A549 (cell line): ENCODE measurements around the gene ZNF20. TPM values are rescaled to one million over a fixed set of nuclear protein-coding genes. Genes with fewer than 3 reads are reported as not detected.

Experiments
- ATAC-seq, 2 experiments: fragments of 200-7000 bp in 1 of 2; fragments of >200 bp in 1 of 2; cut with Nextera tagmentation in 1 of 2; cut with Tn5 transposase in 1 of 2; 3 replicates each; pipeline versions ENCODE4 v1.8.0 to v1.9.1; 2018 to 2020; ENCODE audit warnings: mild to moderate bottlenecking in 1 of 2, moderate library complexity in 1 of 2
- CTCF ChIA-PET: fragments of 300-600 bp; sonication (Branson Sonifier 250); formaldehyde crosslinking; extraction: SDS; loops from one replicate; lab custom pipeline; 2021; ENCODE audit warnings: antibody characterized with exemption, inconsistent platforms; lab: Yijun Ruan, JAX
- POLR2A ChIA-PET: fragments of 350-600 bp; formaldehyde crosslinking; extraction: SDS; loops from one replicate; lab custom pipeline; 2021; ENCODE audit warnings: antibody characterized with exemption, inconsistent platforms; lab: Yijun Ruan, JAX
- DNase-seq, 2 experiments: peaks; one replicate each; pipeline versions ENCODE4 v3.0.0 to v3.0.0-alpha.2; 2011 to 2016; ENCODE audit warnings: low read depth in 1 of 2, low spot score in 1 of 2
- FAIRE-seq: peaks from 2 replicates; lab custom pipeline; 2011; peaks lifted over from hg19 to GRCh38; lab: Jason Lieb, UNC
- H3K27ac ChIP-seq, 2 experiments: fragments of >200 bp; sonication (Bioruptor Twin); formaldehyde crosslinking; 3 replicates each; pipeline ENCODE4 v1.5.1; 2016 to 2017
- H3K4me1 ChIP-seq: fragments of >200 bp; sonication (Bioruptor Twin); formaldehyde crosslinking; 3 replicates; pipeline ENCODE4 v1.6.1; 2016
- H3K4me2 ChIP-seq: fragments of >200 bp; sonication (Bioruptor Twin); formaldehyde crosslinking; 3 replicates; pipeline ENCODE4 v1.6.1; 2016
- H3K4me3 ChIP-seq: fragments of >200 bp; sonication (Bioruptor Twin); formaldehyde crosslinking; 3 replicates; pipeline ENCODE4 v1.5.1; 2016
- H3K9me3 ChIP-seq: fragments of >200 bp; sonication (Bioruptor Twin); formaldehyde crosslinking; 3 replicates; pipeline ENCODE4 v1.6.1; 2016
- BHLHE40 ChIP-seq: IDR thresholded peaks from 2 replicates; pipeline ENCODE4 v1.6.1; 2012; ENCODE audit warnings: low read depth, low read length, inconsistent platforms
- CEBPB ChIP-seq, 2 experiments: fragments of >200 bp in 1 of 2; sonication (Bioruptor Twin) in 1 of 2; formaldehyde crosslinking in 1 of 2; IDR thresholded peaks; 2 replicates each; pipeline ENCODE4 v1.6.1; 2012 to 2016
- EHMT2 ChIP-seq: fragments of 200-600 bp; sonication (generic); IDR thresholded peaks from 2 replicates; pipeline ENCODE4 v1.6.1; 2016; ENCODE audit warnings: antibody characterized with exemption, low read depth, mild to moderate bottlenecking, moderate library complexity
- EP300 ChIP-seq, 2 experiments: fragments of >200 bp; sonication (Bioruptor Twin); formaldehyde crosslinking; IDR thresholded peaks; 2 replicates in 1 of 2; 3 replicates in 1 of 2; pipeline ENCODE4 v1.6.1; 2016 to 2017
- HDAC2 ChIP-seq: fragments of 200-600 bp; sonication (generic); IDR thresholded peaks from 2 replicates; pipeline ENCODE4 v1.6.1; 2016
- HEYL ChIP-seq: fragments of 250-450 bp; sonication (Bioruptor Pico); IDR thresholded peaks from 2 replicates; pipeline ENCODE4 v1.8.0; 2021; ENCODE audit warnings: mild to moderate bottlenecking, moderate library complexity
- HOXA7 ChIP-seq: fragments of 250-450 bp; sonication (Bioruptor Pico); IDR thresholded peaks from 2 replicates; pipeline ENCODE4 v1.5.0; 2020; ENCODE audit warnings: mild to moderate bottlenecking, moderate library complexity
- JUN ChIP-seq, 2 experiments: fragments of >200 bp; sonication (Bioruptor Twin); formaldehyde crosslinking; IDR thresholded peaks; 2 replicates in 1 of 2; 3 replicates in 1 of 2; pipeline ENCODE4 v1.6.1; 2016 to 2017
- KDM1A ChIP-seq: fragments of 200-600 bp; sonication (generic); IDR thresholded peaks from 2 replicates; pipeline ENCODE4 v1.6.1; 2016; ENCODE audit warnings: low read depth, mild to moderate bottlenecking
- KDM5A ChIP-seq: fragments of 200-600 bp; sonication (generic); IDR thresholded peaks from 2 replicates; pipeline ENCODE4 v1.6.1; 2016; ENCODE audit warnings: antibody characterized with exemption, mild to moderate bottlenecking
- NR3C1 ChIP-seq: fragments of >200 bp; sonication (Bioruptor Twin); formaldehyde crosslinking; IDR thresholded peaks from 3 replicates; pipeline ENCODE4 v1.6.1; 2017
- PHF8 ChIP-seq: fragments of 200-600 bp; sonication (generic); IDR thresholded peaks from 2 replicates; pipeline ENCODE4 v1.6.1; 2016; ENCODE audit warnings: low read depth, mild to moderate bottlenecking, antibody characterized with exemption, moderate library complexity, borderline replicate concordance
- RFX5 ChIP-seq: fragments of 450-650 bp; IDR thresholded peaks from 2 replicates; pipeline ENCODE4 v1.7.1; 2014; ENCODE audit warnings: antibody characterized with exemption, mild to moderate bottlenecking, moderate library complexity
- SMC3 ChIP-seq: fragments of >200 bp; sonication (Bioruptor Twin); formaldehyde crosslinking; IDR thresholded peaks from 3 replicates; pipeline ENCODE4 v1.6.1; 2018; ENCODE audit warnings: inconsistent platforms
- SREBF2 ChIP-seq: fragments of 450-650 bp; IDR thresholded peaks from 2 replicates; pipeline ENCODE4 v1.6.1; 2014; ENCODE audit warnings: mild to moderate bottlenecking, moderate library complexity
- TP53 ChIP-seq: fragments of 250-450 bp; sonication (Bioruptor Pico); IDR thresholded peaks from 2 replicates; pipeline ENCODE4 v1.5.0; 2021; ENCODE audit warnings: mild to moderate bottlenecking, moderate library complexity
- ZNF302 ChIP-seq: fragments of 250-450 bp; sonication (Bioruptor Pico); IDR thresholded peaks from 2 replicates; pipeline ENCODE4 v1.9.0; 2021; ENCODE audit warnings: inconsistent platforms, mild to moderate bottlenecking, moderate library complexity
- ZSCAN20 ChIP-seq: fragments of 250-450 bp; sonication (Bioruptor Pico); IDR thresholded peaks from 2 replicates; pipeline ENCODE4 v1.8.0; 2022; ENCODE audit warnings: mild to moderate bottlenecking, moderate library complexity
- WGBS: methylation state at CpG from one replicate; pipeline ENCODE4 v1.1.6; 2017; ENCODE audit errors: missing lambda C conversion rate; 5-methylcytosine and 5-hydroxymethylcytosine counted together
- polyA plus RNA-seq, 4 experiments: library from polyadenylated mRNA; depleted of rRNA in 3 of 4; stranded (reverse); fragments of >200 nt; fragmentation: RNase III in 1 of 4; extraction: RNeasy Plus Mini Kit Qiagen cat#74134 plus additional on column Dnase treatment in 1 of 4; gene quantifications; 2 replicates in 3 of 4; 3 replicates in 1 of 4; pipeline ENCODE4 v1.2.3, GENCODE V29; 2011 to 2017
- TF ChIP-seq, protein P1 (sequence below): fragments of >200 bp; sonication (Bioruptor Twin); formaldehyde crosslinking; IDR thresholded peaks from 2 replicates; pipeline ENCODE4 v1.6.1; 2016
- TF ChIP-seq, protein P2 (sequence below): fragments of 150-350 bp; IDR thresholded peaks from 2 replicates; pipeline ENCODE4 v1.6.1; 2014; ENCODE audit warnings: low read depth, mild to moderate bottlenecking, low read length
- TF ChIP-seq, protein P3 (sequence below): fragments of 200-600 bp; sonication (generic); IDR thresholded peaks from 2 replicates; pipeline ENCODE4 v1.6.1; 2016; ENCODE audit warnings: antibody characterized with exemption, mild to moderate bottlenecking, moderate library complexity
- TF ChIP-seq, protein P4 (sequence below): IDR thresholded peaks from 2 replicates; pipeline ENCODE4 v1.6.1; 2012

ZNF20 gene
- polyA plus RNA-seq, 2 of the 4 experiments (the other 2 are of a cell fraction) = 0.34 to 0.37 TPM

DNA sequence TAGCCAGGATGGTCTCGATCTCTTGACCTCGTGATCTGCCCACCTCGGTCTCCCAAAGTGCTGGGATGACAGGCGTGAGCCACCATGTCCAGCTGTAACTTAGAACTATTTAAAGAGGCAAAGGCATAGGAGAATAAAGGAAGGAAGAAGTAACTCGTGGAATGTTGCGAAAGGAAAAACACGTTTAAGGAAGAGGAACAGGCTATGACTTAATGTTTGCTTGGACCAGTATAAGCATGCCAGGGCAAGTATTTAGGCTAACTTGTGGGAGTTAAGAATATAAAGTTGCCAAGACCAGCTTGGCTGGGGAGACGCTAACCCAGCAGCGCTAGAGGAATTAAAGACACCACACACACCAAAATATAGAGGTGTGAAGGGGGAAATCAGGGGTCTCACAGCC lies 42.1 kb downstream of the ZNF20 start:
- 22% methylated on average over 9 of the region's 9 CpGs for WGBS
- no peak for ATAC-seq
- Histone ChIP-seq H3K27ac (no peak overlapping the region), H3K4me1 (no peaks in the 10 kb centered on the region), H3K4me3 (no peak overlapping the region), H3K9me3 (peaks cover 4% of the 10 kb centered on the region; the same call in 1 of the 3 replicates), H3K4me2 (no peak overlapping the region)
- no peak for DNase-seq
- FAIRE-seq = no peak
- POLR2A ChIA-PET = no interaction called here
- CTCF ChIA-PET = no interaction called here
- TF ChIP-seq, protein P1, sequence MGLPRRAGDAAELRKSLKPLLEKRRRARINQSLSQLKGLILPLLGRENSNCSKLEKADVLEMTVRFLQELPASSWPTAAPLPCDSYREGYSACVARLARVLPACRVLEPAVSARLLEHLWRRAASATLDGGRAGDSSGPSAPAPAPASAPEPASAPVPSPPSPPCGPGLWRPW = no peak
- no peak for TF ChIP-seq SMC3
- no peak for TF ChIP-seq KDM1A
- TF ChIP-seq NR3C1 = no peak
- TF ChIP-seq SREBF2 = no peak
- no peak for TF ChIP-seq RFX5
- TF ChIP-seq, protein P2, sequence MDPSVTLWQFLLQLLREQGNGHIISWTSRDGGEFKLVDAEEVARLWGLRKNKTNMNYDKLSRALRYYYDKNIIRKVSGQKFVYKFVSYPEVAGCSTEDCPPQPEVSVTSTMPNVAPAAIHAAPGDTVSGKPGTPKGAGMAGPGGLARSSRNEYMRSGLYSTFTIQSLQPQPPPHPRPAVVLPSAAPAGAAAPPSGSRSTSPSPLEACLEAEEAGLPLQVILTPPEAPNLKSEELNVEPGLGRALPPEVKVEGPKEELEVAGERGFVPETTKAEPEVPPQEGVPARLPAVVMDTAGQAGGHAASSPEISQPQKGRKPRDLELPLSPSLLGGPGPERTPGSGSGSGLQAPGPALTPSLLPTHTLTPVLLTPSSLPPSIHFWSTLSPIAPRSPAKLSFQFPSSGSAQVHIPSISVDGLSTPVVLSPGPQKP = no peak
- no peak for TF ChIP-seq BHLHE40
- TF ChIP-seq ZNF302 (CRISPR knock-in tag) = no peak
- no peak for TF ChIP-seq HEYL

DNA sequence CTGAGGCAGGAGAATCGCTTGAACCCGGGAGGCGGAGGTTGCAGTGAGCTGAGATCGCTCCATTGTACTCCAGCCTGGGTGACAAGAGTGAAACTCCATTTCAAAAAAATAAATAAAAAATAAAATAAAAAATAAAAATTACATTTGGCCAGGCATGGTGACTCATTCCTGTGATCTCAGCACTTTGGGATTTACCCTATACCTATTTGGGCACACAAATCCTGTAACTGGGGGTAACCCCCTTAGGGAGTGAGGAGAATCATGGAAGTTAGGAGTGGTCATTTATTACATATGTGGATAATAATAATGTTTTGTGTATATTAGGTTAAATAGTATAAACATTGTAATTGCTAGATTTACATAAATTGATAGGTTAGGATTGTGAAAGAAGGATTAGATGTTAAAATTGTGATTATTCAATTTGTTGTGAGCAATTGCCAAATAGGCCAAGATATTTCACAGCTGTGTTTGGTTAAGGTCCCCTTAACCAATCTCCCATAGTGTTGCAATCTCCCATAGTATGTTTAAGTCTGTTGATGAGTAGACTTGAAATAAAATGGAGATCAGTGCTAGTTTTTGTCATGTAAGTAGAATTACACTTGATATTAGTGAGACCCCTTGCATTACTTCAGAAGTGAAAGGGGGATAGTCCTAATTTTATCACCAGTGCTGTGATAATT lies 44.9 kb downstream of the ZNF20 start:
- CTCF ChIA-PET = no interaction called here
- H3K9me3 ChIP-seq = peaks cover 4% of the 10 kb centered on the region; the same call in 2 of the 3 replicates
- POLR2A ChIA-PET = no interaction called here
- TF ChIP-seq EP300 (IDR thresholded peaks at IDR 0.05) = no peak
- no peak for TF ChIP-seq KDM1A
- TF ChIP-seq HDAC2 = no peak
- TF ChIP-seq CEBPB (IDR thresholded peaks at IDR 0.05) = no peak
- no peak for TF ChIP-seq ZSCAN20
- TF ChIP-seq, all 56 proteins: peak for 0
- FAIRE-seq (no peak), DNase-seq (no peak), ATAC-seq (no peak)
- no peak overlapping the region for H3K27ac ChIP-seq
- WGBS = 6% methylated on average over 4 of the region's 4 CpGs
- H3K4me2 ChIP-seq = no peak overlapping the region
- no peak overlapping the region for H3K4me3 ChIP-seq
- no peaks in the 10 kb centered on the region for H3K4me1 ChIP-seq

DNA sequence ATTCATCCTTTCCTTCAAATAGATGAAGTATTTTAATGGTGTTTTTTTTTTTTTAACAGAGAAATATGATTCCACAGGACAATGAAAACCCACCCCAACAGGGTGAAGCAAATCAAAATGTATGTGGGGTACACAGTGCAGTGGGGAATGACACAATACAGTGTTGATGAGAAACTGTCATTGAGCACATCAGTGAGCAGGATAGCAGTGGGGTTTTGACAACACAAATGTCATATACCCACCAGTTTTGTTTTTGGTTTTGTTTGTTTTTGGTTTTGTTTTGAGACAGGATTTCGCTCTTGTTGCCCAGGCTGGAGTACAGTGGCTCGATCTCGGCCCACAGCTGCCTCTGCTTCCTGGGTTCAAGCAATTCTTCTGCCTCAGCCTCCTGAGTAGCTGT lies 46.4 kb downstream of the ZNF20 start:
- FAIRE-seq (no peak), DNase-seq (no peak), ATAC-seq (no peak)
- ChIA-PET POLR2A (no interaction called here), CTCF (no interaction called here)
- 0% methylated on average over 3 of the region's 3 CpGs for WGBS
- no peak overlapping the region for H3K4me3 ChIP-seq
- no peak overlapping the region for H3K27ac ChIP-seq
- no peak overlapping the region for H3K4me2 ChIP-seq
- no peaks in the 10 kb centered on the region for H3K4me1 ChIP-seq
- H3K9me3 ChIP-seq = peaks cover 4% of the 10 kb centered on the region; the same call in 2 of the 3 replicates
- TF ChIP-seq JUN (IDR thresholded peaks at IDR 0.05) = no peak
- TF ChIP-seq, protein P3, sequence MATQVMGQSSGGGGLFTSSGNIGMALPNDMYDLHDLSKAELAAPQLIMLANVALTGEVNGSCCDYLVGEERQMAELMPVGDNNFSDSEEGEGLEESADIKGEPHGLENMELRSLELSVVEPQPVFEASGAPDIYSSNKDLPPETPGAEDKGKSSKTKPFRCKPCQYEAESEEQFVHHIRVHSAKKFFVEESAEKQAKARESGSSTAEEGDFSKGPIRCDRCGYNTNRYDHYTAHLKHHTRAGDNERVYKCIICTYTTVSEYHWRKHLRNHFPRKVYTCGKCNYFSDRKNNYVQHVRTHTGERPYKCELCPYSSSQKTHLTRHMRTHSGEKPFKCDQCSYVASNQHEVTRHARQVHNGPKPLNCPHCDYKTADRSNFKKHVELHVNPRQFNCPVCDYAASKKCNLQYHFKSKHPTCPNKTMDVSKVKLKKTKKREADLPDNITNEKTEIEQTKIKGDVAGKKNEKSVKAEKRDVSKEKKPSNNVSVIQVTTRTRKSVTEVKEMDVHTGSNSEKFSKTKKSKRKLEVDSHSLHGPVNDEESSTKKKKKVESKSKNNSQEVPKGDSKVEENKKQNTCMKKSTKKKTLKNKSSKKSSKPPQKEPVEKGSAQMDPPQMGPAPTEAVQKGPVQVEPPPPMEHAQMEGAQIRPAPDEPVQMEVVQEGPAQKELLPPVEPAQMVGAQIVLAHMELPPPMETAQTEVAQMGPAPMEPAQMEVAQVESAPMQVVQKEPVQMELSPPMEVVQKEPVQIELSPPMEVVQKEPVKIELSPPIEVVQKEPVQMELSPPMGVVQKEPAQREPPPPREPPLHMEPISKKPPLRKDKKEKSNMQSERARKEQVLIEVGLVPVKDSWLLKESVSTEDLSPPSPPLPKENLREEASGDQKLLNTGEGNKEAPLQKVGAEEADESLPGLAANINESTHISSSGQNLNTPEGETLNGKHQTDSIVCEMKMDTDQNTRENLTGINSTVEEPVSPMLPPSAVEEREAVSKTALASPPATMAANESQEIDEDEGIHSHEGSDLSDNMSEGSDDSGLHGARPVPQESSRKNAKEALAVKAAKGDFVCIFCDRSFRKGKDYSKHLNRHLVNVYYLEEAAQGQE = no peak
- TF ChIP-seq, protein P4, sequence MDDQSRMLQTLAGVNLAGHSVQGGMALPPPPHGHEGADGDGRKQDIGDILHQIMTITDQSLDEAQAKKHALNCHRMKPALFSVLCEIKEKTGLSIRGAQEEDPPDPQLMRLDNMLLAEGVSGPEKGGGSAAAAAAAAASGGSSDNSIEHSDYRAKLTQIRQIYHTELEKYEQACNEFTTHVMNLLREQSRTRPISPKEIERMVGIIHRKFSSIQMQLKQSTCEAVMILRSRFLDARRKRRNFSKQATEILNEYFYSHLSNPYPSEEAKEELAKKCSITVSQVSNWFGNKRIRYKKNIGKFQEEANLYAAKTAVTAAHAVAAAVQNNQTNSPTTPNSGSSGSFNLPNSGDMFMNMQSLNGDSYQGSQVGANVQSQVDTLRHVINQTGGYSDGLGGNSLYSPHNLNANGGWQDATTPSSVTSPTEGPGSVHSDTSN = no peak
- no peak for TF ChIP-seq KDM5A
- TF ChIP-seq ZSCAN20 = no peak
- TF ChIP-seq HOXA7 = no peak
- TF ChIP-seq EHMT2 = no peak
- no peak for TF ChIP-seq RFX5
- no peak for TF ChIP-seq PHF8
- no peak for TF ChIP-seq KDM1A
- no peak for TF ChIP-seq TP53
